TTC549 (cell line): Measurements from ENCODE around the gene TMEM131.

ENCODE experiments used
- FAIRE-seq: peaks from 2 replicates; lab custom pipeline; 2012; peaks lifted over from hg19 to GRCh38; lab: Jason Lieb, UNC

Gene TMEM131

GRCh38 chr2:97805776-97806175, 190.0 kb downstream of the TMEM131 start:
- FAIRE-seq: no peak

DNA sequence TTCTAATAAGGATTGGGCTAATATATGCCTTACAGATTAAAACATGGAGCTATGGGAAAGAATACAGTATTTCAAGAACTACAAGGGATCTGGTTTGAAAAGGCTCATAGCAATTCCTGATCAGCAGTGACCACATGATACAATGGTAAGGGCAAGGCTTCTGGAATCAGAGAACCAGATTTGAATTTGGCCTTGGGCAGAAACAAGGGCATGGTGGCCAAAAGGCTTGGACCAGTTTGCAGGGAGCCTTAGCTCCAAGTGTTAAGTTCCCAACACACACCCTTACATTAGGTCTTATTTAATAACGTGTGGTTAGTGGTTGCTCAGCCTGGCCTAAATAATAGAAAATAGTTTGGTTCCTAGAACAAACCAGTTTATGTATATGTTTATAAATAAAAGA, 194.7 kb downstream of the TMEM131 start:
- no peak for FAIRE-seq

DNA sequence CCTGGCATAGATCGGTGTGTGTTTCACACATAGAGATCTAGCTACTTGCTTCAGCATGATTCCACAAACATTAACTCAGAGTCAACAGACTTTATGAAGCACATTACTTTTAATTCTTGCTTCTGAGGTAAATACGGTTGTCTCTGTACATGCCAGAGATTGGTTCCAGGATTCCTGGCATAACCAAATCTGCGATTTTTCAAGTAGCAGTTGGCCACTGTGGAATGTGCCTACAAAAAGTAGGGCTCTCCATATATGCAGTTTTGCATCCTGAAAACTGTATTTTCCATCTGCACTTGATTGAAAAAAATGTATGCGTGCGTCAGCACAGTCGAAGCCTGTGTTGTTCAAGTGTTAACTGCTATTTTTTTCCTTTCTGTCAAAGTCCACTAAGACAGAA, 197.3 kb downstream of the TMEM131 start:
- FAIRE-seq: no peak

GRCh38 chr2:97797355-97797754, 198.4 kb downstream of the TMEM131 start:
- FAIRE-seq: no peak

DNA sequence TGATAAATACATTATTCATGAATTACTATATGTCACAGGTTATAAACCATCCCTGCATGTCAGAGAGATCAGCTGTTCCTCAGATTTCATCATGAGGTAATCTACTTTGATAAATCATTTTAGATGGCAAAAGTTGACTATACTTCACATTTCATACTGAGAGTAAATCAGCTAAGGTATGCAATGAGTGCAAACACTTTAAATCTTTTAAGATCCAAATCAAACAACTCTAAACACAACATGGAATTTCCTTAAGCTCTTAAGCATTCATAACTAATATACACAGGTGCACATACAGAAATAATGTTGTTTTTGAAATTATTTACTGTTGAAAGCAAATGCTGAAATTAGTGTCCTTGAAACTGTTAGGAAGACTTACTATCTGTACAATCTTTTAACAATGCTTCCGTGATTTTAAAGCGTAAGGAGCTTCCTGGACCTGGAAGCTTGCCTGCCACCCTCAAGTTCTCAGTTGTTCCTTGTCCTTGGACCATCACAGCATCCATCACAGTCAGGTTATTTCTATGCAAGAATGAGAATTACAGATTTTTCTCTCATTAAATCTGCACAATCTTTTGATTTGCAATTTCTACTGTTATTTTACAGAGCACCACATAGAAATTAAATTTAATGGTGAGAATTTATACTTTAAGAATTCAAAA, 199.2 kb downstream of the TMEM131 start:
- FAIRE-seq: no peak

- FAIRE-seq: no peak
These were observed 203.3 kb downstream of the TMEM131 start for GRCh38 chr2:97792416-97792815.

GRCh38 chr2:97788986-97789644, 206.6 kb downstream of the TMEM131 start:
- FAIRE-seq: no peak

GRCh38 chr2:97785818-97786217, 209.9 kb downstream of the TMEM131 start:
- no peak for FAIRE-seq

- no peak for FAIRE-seq
These were observed 210.8 kb downstream of the TMEM131 start for GRCh38 chr2:97784953-97785352.

DNA sequence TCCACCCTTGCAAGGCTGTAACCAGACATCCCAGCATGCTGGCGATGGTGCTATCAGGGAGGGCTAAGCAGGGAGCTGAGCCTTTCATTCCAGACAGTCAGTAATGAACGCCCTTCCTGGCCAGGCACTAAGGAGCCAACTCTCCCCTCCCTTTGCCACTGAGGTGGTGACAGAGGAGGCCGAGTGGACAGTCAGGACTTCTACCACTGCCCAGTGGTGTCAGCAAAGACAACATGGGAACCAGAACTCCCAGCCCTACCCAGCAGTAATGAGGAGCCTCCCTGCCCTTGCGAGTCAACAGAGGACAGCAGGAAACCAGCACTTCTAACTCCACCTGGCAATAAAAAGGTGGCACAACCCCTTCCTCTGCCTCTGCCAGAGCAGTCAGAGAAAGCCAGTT, 213.8 kb downstream of the TMEM131 start:
- no peak for FAIRE-seq

DNA sequence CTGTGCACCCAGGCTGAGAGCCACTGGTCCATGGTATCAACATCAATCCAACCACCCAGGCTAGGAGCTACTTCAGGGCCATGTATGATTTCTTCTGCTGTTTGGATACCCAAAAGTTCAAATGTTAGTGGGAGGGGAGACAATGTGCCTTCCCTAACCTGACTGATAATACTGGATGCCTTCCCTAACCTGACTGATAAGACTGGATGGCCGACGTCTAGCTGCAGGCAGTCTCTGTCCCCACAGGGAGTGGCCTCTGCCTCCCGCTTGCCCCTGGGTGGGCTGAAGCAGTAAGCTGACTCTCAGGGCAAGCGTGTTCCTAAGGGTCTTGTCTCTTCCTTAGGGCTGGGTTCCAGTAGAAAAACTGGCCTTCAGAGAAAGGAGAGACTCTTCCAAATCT, 216.6 kb downstream of the TMEM131 start:
- no peak for FAIRE-seq

- no peak for FAIRE-seq
These were observed 220.7 kb downstream of the TMEM131 start for GRCh38 chr2:97775074-97775473.

GRCh38 chr2:97774425-97774824, 221.3 kb downstream of the TMEM131 start:
- FAIRE-seq: no peak

DNA sequence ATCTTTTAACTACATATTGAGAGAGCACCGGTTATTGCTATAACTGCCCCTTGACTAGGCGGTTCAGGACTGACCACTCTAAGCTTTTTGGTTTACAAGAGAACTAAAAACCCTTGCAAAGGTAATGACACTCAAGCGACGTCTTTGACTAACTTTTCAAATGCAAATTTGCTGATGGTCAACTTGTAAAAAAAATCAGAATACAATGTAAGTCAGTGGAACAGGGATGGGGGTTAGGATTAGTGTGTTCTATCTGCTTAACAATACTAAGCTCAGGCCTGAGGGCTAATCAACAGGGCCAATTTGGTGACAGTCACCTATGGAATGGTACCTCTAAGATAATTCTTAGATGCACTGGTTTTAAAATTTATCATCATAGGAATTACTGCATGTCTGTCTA, 225.3 kb downstream of the TMEM131 start:
- FAIRE-seq: no peak

GRCh38 chr2:97769711-97770110, 226.0 kb downstream of the TMEM131 start:
- no peak for FAIRE-seq

GRCh38 chr2:97769308-97769707, 226.4 kb downstream of the TMEM131 start:
- FAIRE-seq: no peak

DNA sequence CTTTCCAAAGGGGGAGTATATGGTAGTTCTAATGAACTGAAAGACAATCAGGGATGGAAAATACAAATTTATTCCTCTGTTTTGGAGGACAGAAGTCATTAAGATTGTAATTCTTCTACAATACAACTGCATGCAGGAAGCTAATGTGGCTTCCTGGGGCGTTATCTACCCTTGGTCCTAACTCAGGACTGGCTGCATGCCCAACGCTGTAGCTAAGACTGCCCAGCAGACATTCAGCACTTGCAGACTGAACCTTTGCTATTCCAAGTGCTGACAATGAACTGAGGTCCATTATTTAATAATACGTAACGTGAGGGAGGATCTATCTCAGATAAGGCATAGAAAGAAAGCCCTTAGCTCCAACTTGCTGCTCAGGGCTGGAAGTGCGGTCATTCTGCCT, 229.2 kb downstream of the TMEM131 start:
- no peak for FAIRE-seq

GRCh38 chr2:97765933-97766332, 229.8 kb downstream of the TMEM131 start:
- FAIRE-seq: no peak

- no peak for FAIRE-seq
These were observed 231.0 kb downstream of the TMEM131 start for GRCh38 chr2:97764559-97765263.

- no peak for FAIRE-seq
These were observed 232.4 kb downstream of the TMEM131 start for GRCh38 chr2:97763176-97763845.

GRCh38 chr2:97761192-97761591, 234.6 kb downstream of the TMEM131 start:
- FAIRE-seq: no peak

GRCh38 chr2:97760480-97761049, 235.2 kb downstream of the TMEM131 start:
- no peak for FAIRE-seq
